ENCODE results near the gene PHLDA1.
A peak's percentile ranks its signal among the peaks of the same experiment; 100 is the strongest.

PHLDA1 gene

GRCh38 chr12:76040461-76040860 is 8.9 kb upstream of the PHLDA1 start:
- H3K27ac ChIP-seq, result no peak overlapping the region
- TF ChIP-seq ZFX (IDR thresholded peaks at IDR 0.05; ENCODE audit: borderline replicate concordance), result no peak
- TF ChIP-seq, protein P1, sequence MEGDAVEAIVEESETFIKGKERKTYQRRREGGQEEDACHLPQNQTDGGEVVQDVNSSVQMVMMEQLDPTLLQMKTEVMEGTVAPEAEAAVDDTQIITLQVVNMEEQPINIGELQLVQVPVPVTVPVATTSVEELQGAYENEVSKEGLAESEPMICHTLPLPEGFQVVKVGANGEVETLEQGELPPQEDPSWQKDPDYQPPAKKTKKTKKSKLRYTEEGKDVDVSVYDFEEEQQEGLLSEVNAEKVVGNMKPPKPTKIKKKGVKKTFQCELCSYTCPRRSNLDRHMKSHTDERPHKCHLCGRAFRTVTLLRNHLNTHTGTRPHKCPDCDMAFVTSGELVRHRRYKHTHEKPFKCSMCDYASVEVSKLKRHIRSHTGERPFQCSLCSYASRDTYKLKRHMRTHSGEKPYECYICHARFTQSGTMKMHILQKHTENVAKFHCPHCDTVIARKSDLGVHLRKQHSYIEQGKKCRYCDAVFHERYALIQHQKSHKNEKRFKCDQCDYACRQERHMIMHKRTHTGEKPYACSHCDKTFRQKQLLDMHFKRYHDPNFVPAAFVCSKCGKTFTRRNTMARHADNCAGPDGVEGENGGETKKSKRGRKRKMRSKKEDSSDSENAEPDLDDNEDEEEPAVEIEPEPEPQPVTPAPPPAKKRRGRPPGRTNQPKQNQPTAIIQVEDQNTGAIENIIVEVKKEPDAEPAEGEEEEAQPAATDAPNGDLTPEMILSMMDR (IDR thresholded peaks at IDR 0.05), result no peak

DNA sequence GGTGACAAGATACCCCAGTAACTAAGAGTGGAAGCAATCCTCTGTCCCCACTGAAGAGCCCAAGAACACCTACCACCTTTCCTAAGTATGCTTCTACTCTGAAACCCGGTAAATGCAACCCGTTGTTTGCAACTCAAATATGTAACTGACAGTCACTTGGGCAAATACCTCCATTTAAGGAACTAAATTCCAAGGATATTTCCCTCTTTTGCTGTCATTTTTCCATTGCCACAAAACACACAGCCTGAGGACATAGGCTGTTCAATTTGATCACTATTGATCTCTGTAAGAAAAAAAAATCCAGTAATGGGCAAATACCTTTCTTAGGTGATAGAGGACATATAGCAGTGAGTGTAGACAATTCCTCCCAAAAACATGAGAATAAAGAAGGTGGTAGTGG is 6.6 kb upstream of the PHLDA1 start:
- peak overlapping the region; percentile 34 for H3K27ac ChIP-seq
- TF ChIP-seq ZFX (IDR thresholded peaks at IDR 0.05; ENCODE audit: borderline replicate concordance), result no peak
- TF ChIP-seq, protein P1 (IDR thresholded peaks at IDR 0.05), result no peak

- peak overlapping the region; percentile 34 for H3K27ac ChIP-seq
- TF ChIP-seq ZFX (IDR thresholded peaks at IDR 0.05; ENCODE audit: borderline replicate concordance), result no peak
- TF ChIP-seq, protein P1 (IDR thresholded peaks at IDR 0.05), result peak; percentile 95
These were observed 5.8 kb upstream of the PHLDA1 start for GRCh38 chr12:76037130-76038103.

- H3K27ac ChIP-seq, result peak overlapping the region; percentile 9; the same call in 1 of the 2 replicates
- TF ChIP-seq ZFX (IDR thresholded peaks at IDR 0.05; ENCODE audit: borderline replicate concordance), result no peak
- TF ChIP-seq, protein P1 (IDR thresholded peaks at IDR 0.05), result no peak
These were observed 3.5 kb upstream of the PHLDA1 start for GRCh38 chr12:76035045-76035444.

DNA sequence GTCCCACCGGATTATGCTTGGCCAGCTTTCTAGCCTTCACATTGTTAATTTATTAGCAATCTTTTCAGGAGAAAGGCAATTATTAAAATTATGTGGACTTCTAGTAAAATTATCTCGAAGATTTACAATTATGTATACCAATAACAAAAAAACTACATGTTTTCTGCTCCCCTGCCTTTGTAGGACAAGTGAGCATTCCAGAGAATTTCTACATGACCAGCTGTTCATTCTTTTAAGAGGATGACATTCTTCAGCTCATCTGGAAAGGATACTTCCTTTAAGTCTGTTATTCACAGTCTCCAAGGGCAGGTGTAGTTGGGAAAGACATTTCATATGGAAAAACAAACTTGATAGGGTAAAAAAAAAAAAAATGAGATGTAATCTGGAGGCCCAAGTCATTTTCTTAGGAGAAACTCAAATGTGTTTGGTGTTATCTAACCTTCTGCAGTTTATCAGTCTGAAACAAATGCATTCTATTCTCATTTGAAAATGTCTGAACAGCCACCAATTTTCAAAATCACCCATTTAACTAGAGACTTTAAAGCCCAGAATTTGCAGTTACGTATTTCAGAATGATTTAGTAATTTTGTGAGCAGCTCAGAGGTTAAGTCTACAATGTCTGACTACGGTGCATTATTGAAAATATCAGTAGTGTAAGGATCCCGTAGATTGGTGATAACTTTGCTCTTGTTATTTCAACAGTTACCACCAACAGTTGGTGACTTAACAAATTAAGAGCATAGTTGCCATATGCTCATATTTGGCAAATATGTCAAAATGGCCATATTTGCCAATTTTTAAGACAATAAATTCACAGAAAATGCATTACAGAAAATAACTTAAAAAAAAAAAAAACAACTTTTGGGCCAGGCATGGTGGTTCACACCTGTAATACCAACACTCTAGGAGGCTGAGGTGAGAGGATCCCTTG is 1.8 kb upstream of the PHLDA1 start:
- TF ChIP-seq, protein P1 (IDR thresholded peaks at IDR 0.05), result no peak
- TF ChIP-seq ZFX (IDR thresholded peaks at IDR 0.05; ENCODE audit: borderline replicate concordance), result no peak
- H3K27ac ChIP-seq, result peak overlapping the region; percentile 78

DNA sequence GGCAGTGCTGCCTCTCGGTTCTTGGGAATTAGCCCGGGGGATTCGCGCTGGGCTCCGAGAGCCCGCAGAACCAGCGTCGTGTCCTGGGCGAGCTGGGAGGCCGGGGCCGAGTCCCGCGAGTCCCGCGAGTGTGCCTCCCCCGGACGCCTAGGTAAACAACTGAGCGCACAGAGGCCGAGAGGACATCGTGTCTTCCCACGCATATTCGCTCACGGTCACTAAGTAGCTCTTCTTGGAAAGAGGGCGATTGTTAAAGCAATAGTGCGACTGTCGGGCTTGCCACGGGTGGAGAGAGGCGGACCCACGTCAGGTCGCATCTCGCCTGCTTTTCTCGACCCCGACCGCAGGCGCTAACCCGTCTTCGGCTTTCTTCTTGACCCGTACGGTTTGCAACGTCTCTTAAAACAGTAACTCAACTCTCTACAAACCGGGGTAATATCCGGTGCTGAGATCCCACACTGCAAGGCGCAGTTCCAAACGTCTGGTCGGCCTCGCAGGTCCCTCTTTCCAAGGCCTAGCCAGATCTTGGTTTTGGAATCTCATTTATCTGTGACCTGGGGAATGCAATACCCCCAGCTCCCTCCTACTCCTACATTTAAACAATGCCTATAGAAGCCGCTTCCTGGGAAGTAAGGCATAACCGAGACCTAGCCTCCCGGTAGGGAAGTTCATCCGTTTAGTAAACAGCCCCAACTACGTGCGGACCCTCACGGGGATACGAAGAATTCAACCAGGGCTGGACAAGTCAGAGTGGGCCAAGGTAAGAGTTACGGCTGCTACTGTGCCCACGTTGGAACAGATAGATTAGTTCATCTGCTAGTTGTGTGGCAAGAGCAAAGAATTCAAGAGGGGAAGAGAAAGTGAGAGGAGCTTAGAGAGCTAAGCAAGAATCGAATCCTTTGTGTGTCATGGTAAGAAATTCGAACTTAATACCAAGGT is 736 bp upstream of the PHLDA1 start:
- H3K27ac ChIP-seq, result peak overlapping the region; percentile 78
- TF ChIP-seq, protein P1 (IDR thresholded peaks at IDR 0.05), result no peak
- no peak for TF ChIP-seq ZFX (IDR thresholded peaks at IDR 0.05; ENCODE audit: borderline replicate concordance)
